GM18499 (cell line): ENCODE results near the gene CCDC146.
"Not testable (repeated sequence)": the region's sequence is repeated elsewhere in the genome, so short reads cannot be mapped to it uniquely, and the experiment has no call there.

ENCODE experiments used
- ATAC-seq: cut with Tn5 transposase; IDR thresholded peaks from one replicate; pipeline ENCODE4 v1.9.1; 2021; ENCODE audit warnings: moderate number of reproducible peaks; ENCODE audit not compliant: insufficient read depth, unreplicated experiment

CCDC146 gene

DNA sequence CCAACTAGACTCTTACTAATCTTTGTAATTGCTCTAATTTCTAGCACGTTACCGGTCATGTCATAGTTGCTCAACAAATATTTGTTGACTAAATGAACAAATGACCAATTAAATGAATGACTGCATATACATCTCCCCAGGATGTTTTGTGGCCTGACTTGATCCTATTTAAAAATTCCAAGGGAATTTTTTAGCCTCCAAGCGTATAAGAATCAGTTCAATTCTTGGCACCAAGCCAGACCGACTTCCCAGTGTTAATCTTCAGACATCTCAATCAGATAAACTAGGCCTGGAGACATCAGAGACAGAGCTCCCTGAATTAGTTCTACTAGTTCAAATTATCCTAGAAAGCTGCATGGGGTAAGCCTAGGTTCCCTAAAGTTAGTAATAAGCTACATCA lies 197.7 kb downstream of the CCDC146 start:
- ATAC-seq: no peak

DNA sequence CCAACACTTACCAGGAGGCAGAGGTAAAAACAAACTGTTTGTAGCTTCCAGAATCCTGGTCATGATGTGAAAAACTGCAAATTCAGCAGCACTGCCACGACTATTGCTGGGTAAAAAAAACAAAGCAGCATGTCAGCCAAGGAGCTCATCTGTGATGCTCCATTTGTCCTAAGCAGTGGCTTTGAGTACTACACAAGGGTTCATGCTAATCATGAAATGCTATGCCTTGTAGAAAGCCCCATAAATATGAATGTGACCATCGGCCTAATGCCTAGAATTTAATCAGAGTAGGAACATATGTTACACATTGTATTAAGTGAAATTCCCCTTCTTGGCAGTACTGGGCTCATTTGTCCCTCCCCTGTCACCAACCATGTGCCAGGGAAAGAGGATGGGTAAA lies 198.3 kb downstream of the CCDC146 start:
- no peak for ATAC-seq

DNA sequence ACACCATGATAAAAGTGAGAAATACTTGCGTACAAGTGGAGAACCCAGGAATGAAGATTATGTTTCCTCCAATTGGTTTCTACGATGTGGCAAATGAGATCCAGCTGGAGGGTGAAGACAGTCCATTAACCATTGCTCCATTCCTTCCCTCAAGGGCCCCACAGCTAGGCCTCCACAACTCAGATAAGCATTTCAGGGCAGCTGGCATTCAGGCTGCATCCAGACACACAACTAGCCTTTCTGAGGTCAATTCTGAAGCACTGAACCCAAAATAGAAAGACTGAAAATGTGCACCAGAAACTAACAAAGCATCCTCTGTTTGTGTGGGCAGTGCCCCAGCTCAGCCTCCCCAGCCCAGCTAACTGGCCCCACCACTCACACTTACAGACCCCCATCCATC lies 198.9 kb downstream of the CCDC146 start:
- ATAC-seq: no peak

DNA sequence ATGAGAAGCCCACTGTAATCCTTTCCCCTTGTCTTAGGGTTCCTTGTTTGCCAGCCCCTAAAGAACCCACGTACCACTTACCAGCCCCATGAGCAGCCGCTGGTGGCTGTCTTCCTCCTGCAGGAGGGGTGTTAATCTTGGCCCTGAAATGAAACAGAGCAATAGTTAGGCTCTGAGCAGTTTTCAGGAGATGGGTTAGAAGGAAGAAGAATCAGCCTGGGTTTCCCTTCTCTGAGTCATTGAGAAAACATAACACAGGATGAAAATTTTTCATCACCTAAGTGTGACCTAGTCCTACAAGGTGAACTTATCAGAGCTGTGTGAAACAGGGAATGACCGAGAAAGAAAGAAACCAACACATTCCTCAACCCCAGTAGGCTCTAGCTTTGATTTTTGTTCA lies 203.7 kb downstream of the CCDC146 start:
- no peak for ATAC-seq

DNA sequence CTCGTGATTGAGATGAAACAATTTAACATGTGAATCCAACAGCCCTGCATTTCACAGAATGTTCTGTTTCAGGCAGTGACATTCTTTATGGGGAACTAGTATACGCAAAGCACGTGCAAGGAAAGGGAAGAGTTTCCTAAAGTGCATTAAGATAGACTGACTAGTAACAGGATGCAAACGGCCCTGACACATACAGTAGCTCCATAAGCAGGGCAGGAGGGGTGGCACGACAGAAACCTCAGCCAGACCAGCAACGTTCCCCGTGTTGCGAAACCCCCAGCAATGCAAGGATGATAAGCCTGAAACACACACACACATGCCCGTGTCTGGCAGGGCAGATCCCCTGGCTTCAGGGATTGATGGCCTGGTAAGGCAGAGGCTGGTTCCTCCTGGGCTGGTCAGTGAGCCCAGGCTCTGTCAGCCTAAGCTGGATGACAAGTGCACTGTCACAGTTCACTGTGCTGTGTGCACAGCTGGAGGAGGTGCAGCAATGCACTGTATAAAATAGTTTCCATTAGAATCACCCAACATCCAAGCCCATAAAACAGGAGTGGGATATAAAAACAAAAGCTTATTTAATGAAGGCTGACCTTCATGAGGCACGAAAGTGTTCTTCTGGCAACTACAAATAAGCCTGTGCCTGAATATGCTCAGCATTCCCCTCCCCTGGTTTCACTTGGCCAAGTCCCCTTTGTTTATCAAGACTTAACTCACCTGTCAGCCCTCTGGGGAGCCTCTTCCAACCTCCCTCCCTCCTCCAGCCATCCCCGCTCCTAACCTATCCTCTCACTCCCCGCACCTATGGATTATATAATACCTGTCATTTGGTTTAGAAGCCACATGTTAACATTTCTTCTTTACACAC lies 204.9 kb downstream of the CCDC146 start:
- ATAC-seq: no peak

DNA sequence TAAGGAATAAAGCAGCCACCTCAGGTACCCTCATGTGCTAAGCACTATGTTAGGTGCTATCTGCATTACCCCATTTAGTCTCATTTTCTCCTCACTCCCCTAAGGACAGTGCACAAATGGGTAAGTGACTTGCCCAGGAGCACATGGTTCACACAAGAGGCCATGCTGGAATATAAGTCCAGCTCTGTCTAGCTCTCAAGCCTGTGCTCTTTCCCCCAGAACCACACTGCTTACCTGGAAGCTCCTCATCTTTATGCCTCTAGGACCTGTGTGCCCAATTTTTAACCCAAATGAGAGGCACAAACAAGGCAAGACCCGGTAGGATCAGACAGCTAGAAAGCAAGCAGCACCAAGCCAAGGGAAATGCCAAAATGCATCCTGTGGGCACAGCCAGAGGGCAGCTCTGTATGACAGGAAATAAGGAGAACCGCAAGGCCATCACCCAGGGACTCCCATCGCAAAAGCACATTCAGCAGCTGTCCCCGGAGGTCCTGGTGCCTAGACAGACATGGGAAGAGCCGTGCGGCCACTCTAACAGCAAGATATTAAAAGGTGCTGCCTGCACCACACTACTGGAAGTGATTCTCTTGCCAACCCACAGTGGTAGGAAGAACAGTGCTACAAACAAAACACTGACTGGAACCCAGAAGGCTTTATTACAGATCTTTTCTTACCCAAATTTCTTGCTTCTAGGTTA lies 205.7 kb downstream of the CCDC146 start:
- ATAC-seq: no peak

DNA sequence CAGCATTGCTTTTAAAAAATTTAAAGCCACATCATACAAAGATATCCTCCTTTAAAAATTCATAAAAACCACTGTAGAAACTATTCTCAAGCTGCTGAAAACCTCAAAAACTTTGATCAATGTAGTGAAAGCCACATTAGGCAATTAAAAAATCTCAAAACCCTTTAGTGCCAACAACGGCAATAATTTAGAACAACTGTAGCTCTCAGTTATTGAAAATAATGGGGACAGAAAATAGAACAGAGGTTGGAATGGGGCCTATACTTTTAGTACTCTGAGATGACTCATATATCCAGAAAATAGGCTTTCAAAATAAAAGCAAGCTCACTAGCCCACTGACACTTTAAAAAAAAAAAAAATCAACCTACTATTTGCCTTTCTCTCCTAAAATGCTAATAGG lies 206.3 kb downstream of the CCDC146 start:
- no peak for ATAC-seq

DNA sequence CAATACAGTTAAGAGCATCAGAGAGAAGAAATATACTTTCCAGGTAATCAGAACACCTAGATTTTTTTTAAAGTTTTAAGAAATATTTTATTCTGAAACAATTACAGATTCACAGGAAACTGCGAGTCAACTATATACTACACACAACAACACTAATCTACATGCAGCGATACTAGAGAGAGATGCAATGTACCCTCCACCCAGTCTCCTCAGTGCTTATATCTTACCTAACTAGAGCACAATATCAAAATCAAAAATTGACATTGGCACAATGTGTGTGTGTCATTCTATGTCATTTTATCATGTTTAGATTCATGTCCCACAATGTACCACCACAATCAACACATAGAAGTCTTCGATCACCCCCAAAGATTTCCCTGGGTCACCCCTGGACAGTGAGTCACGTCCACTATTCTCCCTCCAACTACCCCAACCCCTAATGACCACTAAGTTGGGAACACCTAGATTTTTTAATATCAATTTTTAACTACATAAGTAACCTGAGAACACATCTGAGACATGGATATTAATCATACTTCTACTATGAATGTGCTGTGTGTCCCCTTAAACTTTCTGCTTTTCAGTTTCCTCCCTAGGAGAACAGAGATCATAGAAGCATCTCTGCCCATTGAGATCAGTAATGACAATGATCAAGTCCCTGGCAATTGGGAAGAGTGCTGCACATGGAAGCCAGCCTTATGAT lies 207.2 kb downstream of the CCDC146 start:
- ATAC-seq: peak; percentile 1

DNA sequence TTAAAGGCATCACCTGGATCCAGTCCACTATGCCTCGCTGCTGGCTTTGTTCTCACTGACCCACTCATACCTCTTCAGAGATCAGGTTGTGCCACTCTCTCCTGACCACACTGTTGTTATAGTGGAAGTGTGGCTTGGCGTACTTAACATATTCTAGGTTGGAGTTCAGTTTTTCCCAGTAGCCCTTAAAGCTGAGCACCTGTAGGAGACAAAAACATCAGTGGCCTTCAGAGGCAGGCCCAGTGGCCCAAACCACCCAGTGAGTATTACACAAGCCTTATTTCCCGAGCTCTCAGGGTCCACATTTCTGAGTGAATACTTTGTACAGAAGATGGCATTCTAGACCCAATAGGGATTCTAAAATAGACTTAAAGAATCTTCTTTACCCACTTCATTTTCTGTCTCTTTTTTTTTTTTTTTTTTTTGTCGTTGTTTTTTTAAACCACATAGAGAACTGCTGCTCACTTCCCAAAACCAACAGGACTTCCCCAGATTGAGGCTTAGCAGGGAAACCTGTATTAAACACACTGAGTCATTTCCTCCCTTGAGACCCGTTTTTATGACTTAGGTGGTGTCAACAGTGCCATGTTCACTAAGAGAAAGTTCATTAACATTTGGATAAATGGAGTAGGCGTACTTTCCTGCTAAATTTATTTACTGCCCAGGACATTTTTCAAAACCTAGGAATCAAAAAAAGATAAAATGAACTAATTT lies 207.9 kb downstream of the CCDC146 start:
- peak; percentile 64 for ATAC-seq

DNA sequence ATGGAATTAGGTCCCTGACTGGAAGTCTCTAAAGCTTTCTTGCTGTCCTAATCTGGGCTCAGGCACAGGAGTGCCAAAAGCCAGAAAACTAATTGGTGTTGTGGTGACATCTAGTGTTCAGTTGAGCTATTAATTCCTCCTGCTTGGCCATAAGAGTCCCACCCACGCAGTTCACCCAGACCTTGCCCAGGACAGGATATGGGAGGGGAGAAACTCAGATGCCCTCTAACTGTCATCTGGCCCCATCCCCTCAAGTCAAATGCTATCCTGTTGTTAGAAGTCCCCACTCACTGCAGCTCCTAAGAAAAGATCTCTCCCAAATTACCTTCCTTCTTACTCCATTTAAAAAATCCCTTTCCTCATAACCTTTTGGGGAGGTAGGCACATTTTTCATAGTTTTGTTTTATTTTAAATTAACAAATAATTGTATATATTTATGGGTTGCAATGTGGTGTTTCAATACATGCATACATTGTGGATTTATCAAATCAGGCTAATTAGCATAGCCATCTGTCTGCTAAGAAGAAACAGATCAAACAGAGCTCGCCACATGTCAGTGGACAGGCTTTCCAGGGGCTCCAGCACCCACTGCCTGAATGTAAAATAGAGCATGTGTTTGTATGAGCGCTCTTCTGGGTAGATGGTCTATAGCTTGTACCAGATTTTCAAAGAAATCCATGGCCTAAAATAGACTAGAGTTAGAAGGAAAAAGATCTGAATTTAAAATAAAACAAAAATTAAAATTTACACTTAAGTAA lies 209.7 kb downstream of the CCDC146 start:
- peak; percentile 63 for ATAC-seq

DNA sequence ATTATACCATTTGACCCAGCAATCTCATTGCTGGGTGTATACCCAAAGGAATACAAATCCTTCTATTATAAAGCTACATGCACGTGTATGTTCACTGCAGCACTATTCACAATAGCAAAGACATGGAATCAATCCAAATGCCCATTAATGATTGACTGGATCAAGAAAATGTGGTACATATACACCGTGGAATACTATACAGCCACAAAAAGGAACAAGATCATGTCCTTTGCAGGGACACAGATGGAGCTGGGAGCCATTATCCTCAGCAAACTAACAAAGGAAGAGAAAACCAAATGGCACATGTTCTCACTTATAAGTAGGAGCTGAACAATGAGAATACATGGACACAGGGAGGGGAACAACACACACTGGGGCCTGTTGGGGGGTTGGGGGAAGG lies 211.6 kb downstream of the CCDC146 start:
- not testable (repeated sequence) for ATAC-seq

DNA sequence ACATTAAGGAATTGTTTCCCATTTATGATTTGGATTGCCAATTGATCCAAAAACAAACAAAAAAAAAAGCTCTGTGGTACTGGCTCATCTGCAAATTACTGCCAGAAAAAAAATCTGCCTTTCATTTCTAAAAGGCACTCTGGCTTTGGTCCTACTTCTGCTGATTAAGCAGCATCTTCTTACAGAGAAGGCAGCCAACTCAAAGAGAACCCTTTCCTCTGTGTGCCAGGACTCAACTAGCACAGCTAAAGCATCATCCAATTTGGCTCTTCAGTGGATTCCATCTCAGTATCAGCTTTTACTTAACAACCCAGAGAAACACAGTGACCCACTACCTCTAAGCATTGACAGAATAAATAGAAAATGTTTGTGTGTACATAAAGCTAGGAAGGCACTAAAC lies 213.2 kb downstream of the CCDC146 start:
- ATAC-seq: no peak

DNA sequence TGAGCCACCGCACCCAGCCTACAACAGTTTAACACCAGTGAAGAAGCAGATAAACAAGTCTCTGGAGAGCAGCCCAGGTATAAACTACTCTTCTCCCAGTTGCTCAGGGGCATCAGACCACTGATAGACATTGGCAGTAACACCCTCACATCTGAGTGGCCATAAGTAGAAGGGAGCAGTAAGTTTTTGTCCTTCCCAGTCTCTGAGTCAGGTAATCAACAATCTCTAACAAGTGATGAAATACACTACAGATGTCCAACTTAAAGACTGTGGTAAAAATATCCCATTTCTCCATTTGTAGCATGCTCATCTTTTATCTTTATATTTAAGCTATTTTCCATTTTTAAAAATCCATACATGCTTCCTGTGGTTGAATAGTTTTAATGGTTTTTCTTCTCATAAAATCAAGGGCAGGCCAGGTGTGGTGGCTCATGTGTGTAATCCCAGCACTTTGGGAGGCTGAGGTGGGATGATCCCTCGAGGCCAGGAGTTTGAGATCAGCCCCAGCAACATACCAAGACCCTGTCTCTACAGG lies 215.1 kb downstream of the CCDC146 start:
- no peak for ATAC-seq

DNA sequence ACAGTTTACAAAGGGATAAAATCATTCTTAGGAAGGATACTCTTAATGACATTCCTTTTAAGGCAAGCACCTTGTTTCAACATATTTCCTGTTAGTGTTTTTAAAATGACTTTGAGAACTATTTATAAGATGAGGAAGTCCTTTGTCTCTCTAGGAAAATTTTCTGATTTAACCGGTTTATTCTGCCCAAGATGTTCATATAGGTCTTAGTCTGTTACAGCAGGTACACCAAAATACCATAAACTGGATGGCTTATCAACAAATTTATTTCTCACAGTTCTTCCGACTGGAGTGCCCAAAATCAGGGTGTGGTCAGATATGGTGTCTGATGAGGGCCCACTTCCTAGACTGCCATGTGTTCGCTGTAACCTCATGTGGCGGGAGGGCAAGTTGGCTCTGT lies 215.8 kb downstream of the CCDC146 start:
- no peak for ATAC-seq

DNA sequence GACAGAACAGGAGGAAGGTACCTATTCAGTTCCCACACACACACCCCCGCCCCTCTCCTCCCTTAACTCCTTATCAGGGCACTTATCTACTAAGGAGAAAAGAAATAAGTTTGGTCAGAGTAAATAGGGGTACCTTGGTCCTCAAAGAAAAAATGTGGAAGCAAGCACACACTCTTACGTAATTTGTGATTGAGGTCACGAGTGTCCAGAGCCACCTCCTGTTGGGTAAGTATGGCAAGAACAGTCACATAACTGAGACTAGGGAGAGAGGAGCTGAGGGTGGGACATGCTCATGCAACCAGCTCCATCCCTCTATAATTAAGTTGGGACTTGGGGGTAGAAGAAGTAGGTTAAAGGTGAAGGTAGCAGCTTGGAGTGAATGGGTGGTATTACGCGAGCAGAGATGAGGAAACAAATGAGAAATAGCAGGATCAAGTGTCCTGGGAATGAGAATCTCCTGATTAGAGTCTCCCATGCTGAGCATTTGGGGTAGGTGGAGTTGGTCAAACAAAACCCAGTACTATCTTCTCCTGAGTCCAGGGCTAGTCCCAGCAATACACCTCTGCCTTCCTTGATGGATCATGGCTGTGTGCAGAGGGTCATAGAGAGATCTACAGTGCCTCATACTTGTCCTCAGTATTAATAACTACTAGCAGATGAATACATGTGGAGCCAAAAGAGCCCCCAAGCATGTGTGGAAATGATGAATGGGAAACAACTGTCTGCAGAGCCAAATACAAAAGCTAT lies 216.6 kb downstream of the CCDC146 start:
- ATAC-seq: no peak

DNA sequence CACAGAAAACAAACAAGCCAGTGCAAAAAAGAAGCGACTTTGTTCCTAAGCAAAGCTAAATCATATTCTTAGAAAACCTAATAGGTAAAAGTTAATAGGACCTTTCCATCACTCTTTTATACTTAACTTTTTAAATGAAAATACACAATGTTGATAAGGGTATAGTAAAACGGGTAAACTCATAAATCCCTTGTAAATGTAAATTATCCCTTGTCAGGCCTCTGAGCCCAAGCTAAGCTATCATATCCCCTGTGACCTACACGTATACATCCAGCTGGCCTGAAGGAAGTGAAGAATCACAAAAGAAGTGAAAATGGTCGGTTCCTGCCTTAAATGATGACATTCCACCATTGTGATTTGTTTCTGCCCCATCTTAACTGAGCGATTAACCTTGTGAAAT lies 217.3 kb downstream of the CCDC146 start:
- no peak for ATAC-seq
